HL-60 (cell line): ENCODE data around the gene KIAA1671.

Experiments
- CTCF ChIP-seq: IDR thresholded peaks from one replicate; pipeline ENCODE4 v1.5.1; 2011; ENCODE audit warnings: low read length, control low read depth, inconsistent platforms; ENCODE audit not compliant: insufficient read depth
- POLR2AphosphoS5 ChIP-seq: IDR thresholded peaks from 2 replicates; pipeline ENCODE4 v1.6.1; 2012; ENCODE audit warnings: low read depth
- REST ChIP-seq: IDR thresholded peaks from 2 replicates; pipeline ENCODE4 v1.6.1; 2012; ENCODE audit warnings: low read depth; ENCODE audit not compliant: insufficient replicate concordance

- TF ChIP-seq CTCF (no peak), POLR2AphosphoS5 (no peak), REST (no peak)
Observed at GRCh38 chr22:25021976-25022711, 69.6 kb downstream of the KIAA1671 start.
